Activated T-cell treated with anti-CD3 and anti-CD28 coated beads for 24 hours (primary cell): ENCODE results near the gene RNFT2.
A peak's percentile ranks its signal among the peaks of the same experiment; 100 is the strongest.
"Not testable (repeated sequence)": the region's sequence is repeated elsewhere in the genome, so short reads cannot be mapped to it uniquely, and the experiment has no call there.

Source experiments
- DNase-seq: peaks from one replicate; pipeline ENCODE4 v3.0.0-alpha.2; 2020; ENCODE audit warnings: low read depth

RNFT2 gene

GRCh38 chr12:116710370-116711150 is 27.6 kb upstream of the RNFT2 start:
- DNase-seq: no peak

GRCh38 chr12:116712458-116713303 is 25.4 kb upstream of the RNFT2 start:
- DNase-seq: no peak

- DNase-seq: no peak
Measured at GRCh38 chr12:116713527-116713926, 24.6 kb upstream of the RNFT2 start.

- DNase-seq: no peak
Measured at GRCh38 chr12:116714175-116714574, 23.9 kb upstream of the RNFT2 start.

- DNase-seq: no peak
Measured at GRCh38 chr12:116717466-116718437, 20.4 kb upstream of the RNFT2 start.

- DNase-seq: no peak
Measured at GRCh38 chr12:116718655-116719454, 19.3 kb upstream of the RNFT2 start.

GRCh38 chr12:116719731-116720528 is 18.2 kb upstream of the RNFT2 start:
- no peak for DNase-seq

- DNase-seq: no peak
Measured at GRCh38 chr12:116722245-116722644, 15.9 kb upstream of the RNFT2 start.

GRCh38 chr12:116726694-116727093 is 11.4 kb upstream of the RNFT2 start:
- DNase-seq: no peak

- no peak for DNase-seq
Measured at GRCh38 chr12:116727261-116727660, 10.9 kb upstream of the RNFT2 start.

- DNase-seq: no peak
Measured at GRCh38 chr12:116727891-116728290, 10.2 kb upstream of the RNFT2 start.

- no peak for DNase-seq
Measured at GRCh38 chr12:116731801-116732200, 6.3 kb upstream of the RNFT2 start.

GRCh38 chr12:116734156-116734768 is 3.9 kb upstream of the RNFT2 start:
- no peak for DNase-seq

- DNase-seq: no peak
Measured at GRCh38 chr12:116735084-116735483, 3.0 kb upstream of the RNFT2 start.

GRCh38 chr12:116735951-116736599 is 2.0 kb upstream of the RNFT2 start:
- DNase-seq: no peak

- DNase-seq: peak; percentile 12
Measured at GRCh38 chr12:116736962-116737773, 947 bp upstream of the RNFT2 start.

GRCh38 chr12:116739381-116739887 is 1.3 kb downstream of the RNFT2 start:
- DNase-seq: no peak

GRCh38 chr12:116742787-116743186 is 4.7 kb downstream of the RNFT2 start:
- not testable (repeated sequence) for DNase-seq
